Activated CD4-positive, alpha-beta T cell treated with anti-CD3 and anti-CD28 coated beads, Interleukin-2, amount 50 U/mL, for 48 hours (primary cell): Measurements from ENCODE around the gene LRP1B.
"Not testable (repeated sequence)": the region's sequence is repeated elsewhere in the genome, so short reads cannot be mapped to it uniquely, and the experiment has no call there.

Experiments used
- DNase-seq, 2 experiments: peaks; one replicate each; pipeline ENCODE4 v3.0.0-alpha.2; 2020

The LRP1B gene

GRCh38 chr2:140990416-140990815 is 1140.4 kb downstream of the LRP1B start:
- no peak for DNase-seq

- no peak for DNase-seq
These were observed 1142.2 kb downstream of the LRP1B start for GRCh38 chr2:140988597-140988996.

GRCh38 chr2:140986456-140986855 is 1144.4 kb downstream of the LRP1B start:
- DNase-seq, result no peak

- DNase-seq, result no peak
These were observed 1155.6 kb downstream of the LRP1B start for GRCh38 chr2:140975237-140975636.

GRCh38 chr2:140972724-140973123 is 1158.1 kb downstream of the LRP1B start:
- no peak for DNase-seq

- not testable (repeated sequence) for DNase-seq
These were observed 1166.5 kb downstream of the LRP1B start for GRCh38 chr2:140964324-140964723.

GRCh38 chr2:140949932-140950331 is 1180.9 kb downstream of the LRP1B start:
- DNase-seq, result no peak

GRCh38 chr2:140947236-140947635 is 1183.6 kb downstream of the LRP1B start:
- no peak for DNase-seq

GRCh38 chr2:140943867-140944266 is 1186.9 kb downstream of the LRP1B start:
- DNase-seq, result no peak

- DNase-seq, result no peak
These were observed 1188.5 kb downstream of the LRP1B start for GRCh38 chr2:140942284-140942683.

GRCh38 chr2:140929849-140930248 is 1201.0 kb downstream of the LRP1B start:
- DNase-seq, result no peak

GRCh38 chr2:140918426-140918825 is 1212.4 kb downstream of the LRP1B start:
- no peak for DNase-seq

- DNase-seq, result no peak
These were observed 1214.4 kb downstream of the LRP1B start for GRCh38 chr2:140916410-140916809.

- no peak for DNase-seq
These were observed 1220.1 kb downstream of the LRP1B start for GRCh38 chr2:140910683-140911082.

GRCh38 chr2:140905083-140905781 is 1225.6 kb downstream of the LRP1B start:
- DNase-seq, result no peak

GRCh38 chr2:140895378-140895777 is 1235.4 kb downstream of the LRP1B start:
- DNase-seq, result no peak

- no peak for DNase-seq
These were observed 1237.1 kb downstream of the LRP1B start for GRCh38 chr2:140893685-140894084.

GRCh38 chr2:140892911-140893637 is 1237.7 kb downstream of the LRP1B start:
- no peak for DNase-seq

- no peak for DNase-seq
These were observed 1238.4 kb downstream of the LRP1B start for GRCh38 chr2:140892436-140892835.

GRCh38 chr2:140891614-140892212 is 1239.1 kb downstream of the LRP1B start:
- DNase-seq, result no peak

- DNase-seq, result no peak
These were observed 1247.9 kb downstream of the LRP1B start for GRCh38 chr2:140882671-140883620.

- no peak for DNase-seq
These were observed 1250.2 kb downstream of the LRP1B start for GRCh38 chr2:140880573-140880972.

- no peak for DNase-seq
These were observed 1254.8 kb downstream of the LRP1B start for GRCh38 chr2:140876015-140876414.
